ENCODE results near the gene MAPKAPK2.
"Not testable (repeated sequence)": the region's sequence is repeated elsewhere in the genome, so short reads cannot be mapped to it uniquely, and the experiment has no call there.

MAPKAPK2 gene

GRCh38 chr1:206751891-206752290 is 67.2 kb downstream of the MAPKAPK2 start:
- DNase-seq = no peak

- DNase-seq = no peak
Observed at GRCh38 chr1:206752481-206752880, 67.8 kb downstream of the MAPKAPK2 start.

- DNase-seq = no peak
Observed at GRCh38 chr1:206753141-206753540, 68.4 kb downstream of the MAPKAPK2 start.

DNA sequence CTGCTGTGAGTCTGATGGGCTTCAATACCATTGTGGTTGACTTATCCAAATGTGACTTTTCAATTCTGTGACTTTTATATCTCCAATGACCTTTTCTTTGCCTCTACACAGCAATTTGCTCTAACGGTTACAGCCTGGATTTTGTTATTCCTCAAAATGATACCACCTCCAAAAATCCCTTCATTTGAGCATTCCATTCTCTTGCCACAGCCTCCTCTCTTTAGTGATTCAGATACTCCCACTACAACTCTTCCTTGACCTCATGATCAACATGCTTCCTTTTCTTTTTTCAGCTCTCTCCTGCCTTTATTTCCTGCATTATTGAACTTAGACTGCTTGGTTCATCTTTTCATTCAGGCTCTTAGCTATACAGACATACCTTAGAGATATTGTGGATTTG is 69.3 kb downstream of the MAPKAPK2 start:
- DNase-seq = no peak

- peak; percentile 35 to 38 for DNase-seq
Observed at GRCh38 chr1:206757524-206758266, 73.0 kb downstream of the MAPKAPK2 start.

DNA sequence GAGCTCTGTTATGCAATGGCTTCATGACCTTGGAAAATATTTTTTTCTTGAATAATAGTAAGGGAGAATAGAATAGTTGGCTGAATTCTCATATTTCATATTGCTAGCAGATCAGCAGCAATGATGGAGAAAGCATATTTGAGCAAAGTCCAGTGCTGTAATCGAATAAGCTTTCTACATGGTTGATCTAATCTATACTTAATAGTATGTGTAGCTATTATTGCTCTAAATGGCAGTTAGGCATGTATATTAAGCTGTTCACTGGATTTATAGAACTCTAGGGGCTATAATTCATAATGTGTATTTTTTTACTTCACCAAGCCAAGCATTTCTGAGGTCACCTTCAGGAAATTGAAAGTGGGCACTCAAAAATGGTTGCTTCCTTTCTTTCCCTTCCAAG is 75.9 kb downstream of the MAPKAPK2 start:
- DNase-seq = no peak

GRCh38 chr1:206761159-206761768 is 76.6 kb downstream of the MAPKAPK2 start:
- DNase-seq = no peak

- not testable (repeated sequence) for DNase-seq
Observed at GRCh38 chr1:206762741-206763364, 78.1 kb downstream of the MAPKAPK2 start.

DNA sequence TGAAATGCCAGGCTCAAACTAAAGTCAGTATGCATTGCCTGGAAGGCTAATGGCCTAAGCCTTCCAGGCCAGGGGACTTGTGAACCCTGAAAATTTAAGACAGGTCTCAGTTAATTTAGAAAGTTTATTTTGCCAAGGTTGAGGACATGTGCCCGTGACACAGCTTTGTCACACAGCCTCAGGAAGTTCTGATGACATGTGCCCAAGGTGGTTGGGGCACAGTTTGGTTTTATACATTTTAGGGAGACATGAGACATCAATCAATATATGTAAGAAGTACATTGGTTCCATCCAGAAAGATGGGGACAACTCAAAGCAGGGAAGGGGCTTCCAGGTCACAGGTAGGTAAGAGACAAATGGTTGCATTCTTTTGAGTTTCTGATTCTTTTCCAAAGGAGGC is 81.1 kb downstream of the MAPKAPK2 start:
- not testable (repeated sequence) for DNase-seq

- DNase-seq = peak; percentile 64 to 67
Observed at GRCh38 chr1:206766251-206766856, 81.6 kb downstream of the MAPKAPK2 start.

DNA sequence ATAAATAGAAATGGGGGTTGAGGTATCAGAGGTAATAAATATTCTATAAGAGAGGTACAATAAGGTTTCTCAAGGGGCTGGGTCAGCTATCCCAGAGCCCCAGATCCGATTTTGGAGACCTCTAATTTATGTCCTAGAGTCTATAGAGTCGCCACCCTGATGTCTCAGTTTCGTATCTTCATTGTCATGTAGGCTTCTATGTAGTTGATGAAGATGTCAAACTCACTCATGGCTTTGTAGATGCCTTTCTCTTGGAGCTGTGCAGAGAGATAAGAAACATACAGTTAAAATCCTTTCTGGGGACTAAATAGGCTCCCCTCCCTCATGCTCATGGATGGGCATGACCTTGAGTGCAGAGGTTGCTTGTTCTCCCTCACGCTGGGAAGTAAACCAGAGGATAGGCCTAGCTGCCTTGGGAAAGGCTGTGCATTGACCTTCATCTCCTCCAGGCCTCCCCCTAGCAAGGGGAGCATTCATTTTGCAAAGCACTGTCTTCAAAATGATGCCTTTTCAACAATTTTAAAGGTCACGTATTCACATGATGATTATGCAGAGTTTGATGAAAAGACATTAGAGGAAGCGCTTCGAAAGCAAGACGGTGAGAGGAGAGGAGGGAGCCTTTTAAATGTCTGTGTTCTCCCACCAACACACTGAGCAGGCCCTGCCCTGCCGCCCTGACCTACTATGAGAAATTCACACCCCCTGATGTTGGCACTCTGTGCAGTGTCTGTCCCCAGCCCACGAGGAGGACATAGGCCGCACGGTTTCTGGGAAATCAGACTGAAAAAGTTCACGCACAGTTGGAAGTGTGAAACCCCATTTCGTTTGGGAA is 84.0 kb downstream of the MAPKAPK2 start:
- DNase-seq = no peak

DNA sequence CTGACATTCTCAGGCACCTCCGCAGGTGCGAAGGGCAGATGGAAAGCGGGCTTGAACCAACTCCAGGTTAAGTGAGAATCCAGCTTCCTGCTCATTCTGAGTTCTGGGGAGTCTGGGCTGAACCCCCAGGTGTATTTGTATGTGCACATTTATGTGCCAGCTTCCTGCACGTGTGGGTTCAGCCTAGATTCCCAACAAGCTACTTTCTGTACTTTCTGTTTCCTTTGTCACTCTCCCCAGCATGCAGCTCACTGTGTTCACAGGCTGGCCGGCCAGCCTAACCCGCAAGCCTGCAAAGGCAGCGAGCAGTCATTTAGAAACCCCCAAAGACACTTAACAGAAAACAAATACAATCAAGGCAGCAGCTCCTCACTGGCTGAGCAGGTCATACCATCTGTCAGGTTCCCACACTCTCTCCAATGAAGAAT is 84.6 kb downstream of the MAPKAPK2 start:
- DNase-seq = no peak

DNA sequence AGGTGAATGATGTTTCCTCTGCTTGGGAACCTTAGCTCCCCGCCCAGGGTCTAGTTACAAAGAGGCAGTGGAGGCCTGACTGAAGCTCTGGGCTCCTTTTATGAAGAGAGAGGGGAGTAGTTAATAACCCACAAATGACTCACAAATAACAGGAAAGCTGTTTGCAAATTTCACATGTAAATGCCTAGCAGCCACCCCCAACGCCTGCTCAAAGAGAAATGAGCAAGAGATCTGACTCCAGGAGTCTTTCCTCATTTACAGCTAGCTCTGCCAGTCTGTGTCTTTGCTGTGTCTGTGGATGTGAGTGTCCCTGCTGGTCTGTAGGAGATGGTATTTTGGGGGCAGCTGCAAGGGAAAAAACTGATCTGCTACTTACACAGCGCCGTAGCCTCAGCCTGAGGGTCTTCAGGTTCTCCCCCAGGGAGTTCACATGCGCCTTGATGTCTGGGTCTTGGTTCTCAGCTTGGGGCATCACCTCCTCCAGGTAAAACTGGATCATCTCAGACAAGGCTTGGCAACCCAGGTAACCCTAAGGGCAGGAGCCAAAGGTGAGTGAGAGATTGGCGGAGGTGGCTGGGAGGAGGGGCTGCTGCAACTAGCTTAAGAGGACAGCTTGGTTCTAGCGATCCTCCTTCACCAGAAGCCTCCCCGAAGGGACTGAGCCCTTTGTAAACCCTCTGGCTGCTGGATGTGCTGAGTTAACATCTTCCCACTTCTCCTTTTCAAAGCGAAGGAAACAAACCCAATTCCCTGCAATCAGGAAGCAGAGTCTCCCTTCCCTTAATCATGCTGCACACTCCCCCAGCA is 86.0 kb downstream of the MAPKAPK2 start, which contains the start of gene IL19:
Gene IL19, plus strand, starts transcription at position 243 of the 807 bp plus-strand sequence. CDS start 65,890 bp downstream, outside the sequence.
- peak; percentile 52 to 60 for DNase-seq

DNA sequence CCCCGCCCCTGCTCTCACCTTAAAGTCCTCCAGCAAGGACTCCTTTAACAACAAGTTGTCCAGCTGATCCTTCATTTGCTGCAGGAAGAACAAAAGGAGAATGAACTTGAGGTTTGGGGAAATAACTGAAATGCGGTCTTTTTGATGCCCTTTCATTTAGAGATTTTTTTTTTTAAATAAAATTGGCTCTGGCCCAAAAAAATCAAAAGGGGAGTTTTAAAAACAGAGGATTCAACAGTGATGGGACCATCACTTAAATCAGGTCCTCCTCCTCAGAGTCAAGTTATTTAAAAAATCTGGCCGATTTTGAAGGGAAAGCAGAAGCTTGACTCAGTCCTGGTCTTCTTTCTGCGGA is 86.6 kb downstream of the MAPKAPK2 start:
- no peak for DNase-seq

- no peak for DNase-seq
Observed at GRCh38 chr1:206772243-206772937, 87.7 kb downstream of the MAPKAPK2 start, which contains the start of gene IL10. Gene IL10 (minus strand): TSS chr1:206772494. CDS start chr1:206772435, 59 bp downstream.

DNA sequence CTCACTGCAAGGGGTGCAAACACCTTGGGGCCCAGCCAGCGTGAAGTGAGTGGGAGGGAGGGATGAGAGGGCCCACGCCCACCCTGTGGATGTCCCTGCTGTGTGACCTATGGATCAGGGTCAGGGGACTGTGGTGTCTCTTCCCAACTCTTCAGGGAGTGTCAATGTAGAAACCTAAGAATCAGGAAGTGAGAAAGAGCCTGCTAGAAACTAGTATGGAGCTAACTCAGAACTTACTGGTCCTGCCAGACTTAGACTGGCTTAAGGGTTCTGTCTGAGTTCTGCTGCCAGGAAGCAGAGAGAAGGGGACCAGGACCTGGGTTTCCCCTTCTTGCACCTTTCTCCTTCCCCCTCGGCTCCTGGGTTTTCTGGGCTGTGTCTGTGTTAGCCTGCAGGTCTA is 89.4 kb downstream of the MAPKAPK2 start:
- no peak for DNase-seq

DNA sequence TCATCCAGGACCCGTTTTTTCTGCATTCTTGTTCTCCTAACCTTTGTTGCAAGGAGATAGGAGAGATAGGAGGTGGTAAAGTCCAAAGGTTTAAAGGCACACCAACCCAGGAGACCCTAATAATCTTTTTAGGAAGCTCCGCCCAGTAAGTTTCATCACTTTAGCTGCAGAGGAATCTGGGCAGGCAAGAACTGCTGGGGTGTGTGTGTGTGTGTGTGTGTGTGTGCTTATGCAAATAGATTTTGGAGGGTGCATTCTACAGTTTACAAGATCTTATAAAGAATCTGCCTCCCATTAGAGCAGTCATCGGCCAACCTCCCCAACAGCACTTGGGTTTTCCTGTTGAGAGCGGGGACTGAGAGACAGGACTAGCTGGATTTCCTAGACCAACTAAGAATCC is 91.5 kb downstream of the MAPKAPK2 start:
- DNase-seq = no peak

- DNase-seq = no peak
Observed at GRCh38 chr1:206778031-206778430, 93.3 kb downstream of the MAPKAPK2 start.

DNA sequence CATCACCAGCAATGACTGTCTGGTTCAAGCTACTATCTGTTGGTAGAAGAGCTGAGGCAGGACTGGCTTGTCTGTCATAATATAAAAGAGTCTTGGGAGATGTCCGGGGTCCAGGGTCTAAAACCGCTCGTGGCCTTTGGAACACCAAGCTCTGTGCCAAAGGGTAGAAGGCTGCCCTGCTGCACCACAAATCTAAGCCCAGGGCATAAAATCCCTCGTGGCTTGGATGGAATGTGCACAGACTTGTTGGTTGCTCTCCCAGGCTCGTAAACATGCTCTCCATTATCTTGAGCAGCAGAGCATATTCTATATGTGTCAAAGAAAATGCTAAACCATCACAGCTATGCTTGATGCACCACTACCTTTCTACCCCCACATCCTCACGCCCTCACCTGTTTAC is 94.2 kb downstream of the MAPKAPK2 start:
- DNase-seq = not testable (repeated sequence)

- DNase-seq = no peak
Observed at GRCh38 chr1:206779638-206780037, 94.9 kb downstream of the MAPKAPK2 start.

DNA sequence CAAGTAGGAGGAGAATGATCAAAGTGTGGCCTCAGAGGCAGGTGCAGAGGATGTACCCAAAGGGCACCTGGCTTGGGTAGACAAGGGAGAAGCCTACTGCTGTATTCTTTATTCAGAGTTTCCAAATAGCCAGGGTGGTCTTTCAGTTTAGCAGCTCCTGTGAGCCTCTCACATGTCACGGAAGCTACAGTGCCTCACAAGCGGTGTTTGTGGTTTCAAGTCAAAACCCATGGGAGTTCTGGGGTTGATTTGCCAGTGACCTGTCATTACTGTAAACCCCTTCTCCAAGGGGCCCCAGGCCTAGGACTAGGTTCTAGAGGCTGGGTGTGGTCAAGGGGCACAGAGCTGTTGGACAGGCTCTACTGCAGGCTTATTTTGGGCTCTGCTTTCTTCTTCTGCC is 97.7 kb downstream of the MAPKAPK2 start:
- DNase-seq = no peak
